ENCODE data around the gene PES1. TPM values are rescaled to one million over a fixed set of nuclear protein-coding genes. Genes with fewer than 3 reads are reported as not detected.

PES1 gene
- total and polyA plus RNA-seq, 8 donors = 22.8 to 94.5 (median 47.1) TPM

DNA sequence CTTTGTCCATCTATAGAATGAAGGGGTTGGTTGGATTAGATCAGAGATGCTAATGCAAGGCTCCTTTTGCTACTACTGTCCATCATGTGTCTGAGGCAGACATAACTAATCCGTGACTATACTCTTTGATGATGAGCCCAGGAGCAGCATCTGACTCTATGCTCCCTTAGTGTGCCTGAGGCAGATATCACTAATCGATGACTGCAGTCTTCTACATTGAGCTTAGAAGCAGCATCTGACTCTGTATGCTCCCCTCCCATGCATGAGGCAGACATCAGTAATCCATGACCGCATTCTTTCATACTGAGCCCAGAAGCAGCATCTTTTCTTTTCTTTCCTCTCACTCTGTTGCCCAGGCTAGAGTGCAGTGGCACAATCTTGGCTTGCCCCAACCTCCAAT lies 19.5 kb upstream of the PES1 start:
- H3K9me3 ChIP-seq = no peaks in the 10 kb centered on the region
- no peaks in the 10 kb centered on the region for H3K27me3 ChIP-seq
- H3K4me3 ChIP-seq = no peak overlapping the region
- H3K36me3 ChIP-seq = peaks cover 0 to 61% (median 38%) of the 10 kb centered on the region in 4 donors
- TF ChIP-seq EP300 (IDR thresholded peaks at IDR 0.05) (no peak), POLR2AphosphoS5 (IDR thresholded peaks at IDR 0.05) (no peak), POLR2A (IDR thresholded peaks at IDR 0.05) (no peak)
- TF ChIP-seq, protein P1, sequence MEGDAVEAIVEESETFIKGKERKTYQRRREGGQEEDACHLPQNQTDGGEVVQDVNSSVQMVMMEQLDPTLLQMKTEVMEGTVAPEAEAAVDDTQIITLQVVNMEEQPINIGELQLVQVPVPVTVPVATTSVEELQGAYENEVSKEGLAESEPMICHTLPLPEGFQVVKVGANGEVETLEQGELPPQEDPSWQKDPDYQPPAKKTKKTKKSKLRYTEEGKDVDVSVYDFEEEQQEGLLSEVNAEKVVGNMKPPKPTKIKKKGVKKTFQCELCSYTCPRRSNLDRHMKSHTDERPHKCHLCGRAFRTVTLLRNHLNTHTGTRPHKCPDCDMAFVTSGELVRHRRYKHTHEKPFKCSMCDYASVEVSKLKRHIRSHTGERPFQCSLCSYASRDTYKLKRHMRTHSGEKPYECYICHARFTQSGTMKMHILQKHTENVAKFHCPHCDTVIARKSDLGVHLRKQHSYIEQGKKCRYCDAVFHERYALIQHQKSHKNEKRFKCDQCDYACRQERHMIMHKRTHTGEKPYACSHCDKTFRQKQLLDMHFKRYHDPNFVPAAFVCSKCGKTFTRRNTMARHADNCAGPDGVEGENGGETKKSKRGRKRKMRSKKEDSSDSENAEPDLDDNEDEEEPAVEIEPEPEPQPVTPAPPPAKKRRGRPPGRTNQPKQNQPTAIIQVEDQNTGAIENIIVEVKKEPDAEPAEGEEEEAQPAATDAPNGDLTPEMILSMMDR (IDR thresholded peaks at IDR 0.05) = no peak
- no peak for DNase-seq
- peaks cover 21 to 40% (median 32%) of the 10 kb centered on the region in 4 donors for H3K4me1 ChIP-seq
- WGBS, 5 donors = 93 to 100% (median 96%) methylated on average over 3 of the region's 3 CpGs
- intact Hi-C loops (cut with DNase I; ENCODE audit: low total_unique reads) = no loop called here
- H3K27ac ChIP-seq = no peak overlapping the region

DNA sequence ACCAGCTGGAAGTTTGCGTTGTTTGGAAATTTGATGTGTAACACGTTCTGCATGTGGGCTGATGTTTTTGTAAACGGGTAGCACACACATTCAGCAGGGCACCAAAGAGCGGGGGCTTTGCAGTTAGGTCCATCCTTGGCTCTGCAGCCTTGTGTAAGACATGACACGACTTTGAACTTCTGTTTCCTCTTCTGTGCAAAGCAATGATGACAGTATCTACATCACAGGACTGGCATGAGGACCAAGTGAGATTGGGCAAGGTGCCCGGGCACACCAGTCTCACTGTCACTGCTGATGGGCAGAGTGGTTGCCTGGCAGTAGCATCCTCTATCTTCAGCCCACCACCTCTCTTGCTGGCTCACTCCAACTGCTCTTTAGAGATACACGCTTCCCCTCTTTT lies 18.6 kb upstream of the PES1 start:
- H3K27ac ChIP-seq = peak overlapping the region in 2 of 5 donors; percentile 80 to 88
- 68 to 79% (median 76%) methylated on average over 7 of the region's 7 CpGs for WGBS, 5 donors

DNA sequence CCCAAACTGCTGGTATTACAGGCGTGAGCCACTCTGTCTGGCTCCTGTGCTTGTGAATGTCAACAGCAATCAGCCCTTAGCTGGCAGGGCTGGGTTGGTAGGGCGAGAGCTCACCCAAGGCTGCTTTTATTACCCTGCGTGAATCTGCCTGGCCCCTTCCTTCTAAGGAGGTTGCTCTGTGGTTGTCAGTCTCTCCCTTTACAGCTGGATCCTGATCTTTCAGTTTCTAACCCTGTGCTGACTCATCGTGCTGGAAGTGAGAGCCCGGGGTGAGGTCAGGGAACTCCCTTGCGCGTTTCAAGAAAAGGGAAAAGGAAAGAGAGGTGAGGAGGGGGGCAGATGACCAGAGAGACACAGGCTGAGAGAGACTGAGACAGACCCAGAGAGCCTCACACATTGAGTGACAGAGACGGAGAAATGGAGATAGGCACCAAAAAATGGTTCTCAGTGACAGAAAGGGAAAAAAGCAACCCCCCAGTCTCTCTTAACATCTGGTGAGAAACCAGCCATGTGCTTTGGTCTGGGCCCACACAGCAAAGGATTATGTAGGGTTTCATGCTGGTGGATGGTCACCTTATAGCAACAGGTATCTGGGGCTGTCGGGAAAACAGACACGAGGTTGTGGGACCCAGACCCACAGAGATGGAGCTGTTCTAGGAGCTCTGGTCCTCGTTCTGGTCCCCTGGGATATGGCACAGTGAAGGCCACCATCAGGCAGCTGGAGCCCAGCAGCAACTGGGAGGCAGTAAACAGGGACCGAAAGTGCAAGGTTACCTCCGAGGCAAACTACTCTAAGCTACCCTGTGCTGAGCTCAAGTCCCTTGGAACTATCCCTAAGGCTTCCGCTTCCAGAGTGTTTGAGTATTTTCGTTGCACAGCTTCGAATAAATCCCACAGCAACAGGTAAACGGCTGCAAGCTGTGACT lies 17.8 kb upstream of the PES1 start:
- Histone ChIP-seq H3K27ac (peak overlapping the region; percentile 54 to 88 (median 71)), H3K27me3 (no peaks in the 10 kb centered on the region), H3K4me3 (no peak overlapping the region), H3K36me3 (peaks cover 0 to 45% (median 26%) of the 10 kb centered on the region in 4 donors), H3K4me1 (peaks cover 30 to 57% (median 47%) of the 10 kb centered on the region in 4 donors), H3K9me3 (no peaks in the 10 kb centered on the region)
- intact Hi-C loops (cut with DNase I; ENCODE audit: low total_unique reads) = no loop called here
- DNase-seq = peak; percentile 61 to 84
- TF ChIP-seq, protein P1 (IDR thresholded peaks at IDR 0.05) = no peak
- TF ChIP-seq POLR2A (IDR thresholded peaks at IDR 0.05) (no peak), EP300 (IDR thresholded peaks at IDR 0.05) (no peak), POLR2AphosphoS5 (IDR thresholded peaks at IDR 0.05) (peak in 2 of 3 donors; percentile 61 to 63)
- WGBS, 5 donors = 54 to 61% (median 58%) methylated on average over 16 to 17 of the region's 17 CpGs

More for the DNA sequence above, 18.6 kb upstream of the PES1 start:
- H3K36me3 ChIP-seq = peaks cover 0 to 52% (median 32%) of the 10 kb centered on the region in 4 donors
- no peaks in the 10 kb centered on the region for H3K9me3 ChIP-seq
- peaks cover 30 to 49% (median 41%) of the 10 kb centered on the region in 4 donors for H3K4me1 ChIP-seq
- no peaks in the 10 kb centered on the region for H3K27me3 ChIP-seq
- intact Hi-C loops (cut with DNase I; ENCODE audit: low total_unique reads) = no loop called here
- no peak overlapping the region for H3K4me3 ChIP-seq
- DNase-seq = no peak
- TF ChIP-seq POLR2AphosphoS5 (IDR thresholded peaks at IDR 0.05) (no peak), EP300 (IDR thresholded peaks at IDR 0.05) (no peak), POLR2A (IDR thresholded peaks at IDR 0.05) (no peak)
- TF ChIP-seq, protein P1 (IDR thresholded peaks at IDR 0.05) = no peak

DNA sequence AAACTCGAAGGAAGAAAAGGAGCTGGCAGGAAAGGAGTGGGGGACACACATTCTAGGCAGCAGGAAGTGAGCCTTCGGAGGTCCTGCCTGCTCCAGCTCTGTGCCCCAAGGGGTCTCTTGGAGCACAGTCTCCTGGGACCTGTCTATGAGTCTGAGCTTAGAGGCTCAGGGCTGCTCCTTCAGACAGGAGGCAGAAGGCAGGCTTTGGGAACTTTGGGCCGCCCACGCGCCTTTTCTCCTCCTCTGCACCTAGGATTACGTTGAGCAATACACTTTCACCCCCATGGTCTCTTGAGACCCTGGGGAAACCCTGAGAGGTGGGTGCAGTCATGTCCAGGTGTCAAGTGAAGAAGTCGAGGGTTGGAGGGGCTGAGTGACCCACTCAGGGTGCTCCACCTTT lies 16.2 kb upstream of the PES1 start:
- Histone ChIP-seq H3K4me1 (peaks cover 30 to 70% (median 50%) of the 10 kb centered on the region in 4 donors), H3K36me3 (peaks cover 0 to 29% (median 16%) of the 10 kb centered on the region in 4 donors), H3K4me3 (peak overlapping the region in 3 of 4 donors; percentile 47 to 65 (median 64)), H3K9me3 (no peaks in the 10 kb centered on the region), H3K27me3 (no peaks in the 10 kb centered on the region), H3K27ac (peak overlapping the region in 3 of 5 donors; percentile 71 to 88 (median 80))
- TF ChIP-seq EP300 (IDR thresholded peaks at IDR 0.05) = no peak
- TF ChIP-seq POLR2AphosphoS5 (IDR thresholded peaks at IDR 0.05) = no peak
- TF ChIP-seq, protein P1 (IDR thresholded peaks at IDR 0.05) = no peak
- TF ChIP-seq POLR2A (IDR thresholded peaks at IDR 0.05) = no peak
- no peak for DNase-seq
- intact Hi-C loops (cut with DNase I; ENCODE audit: low total_unique reads) = no loop called here
- WGBS, 5 donors = 67 to 89% (median 83%) methylated on average over 7 of the region's 7 CpGs
